Measurements from ENCODE around the gene CSAD.

The CSAD gene

GRCh38 chr12:53224897-53225634 lies 44.3 kb upstream of the CSAD start:
- no peak overlapping the region for H3K4me3 ChIP-seq (ENCODE audit: low read length)
- no peaks in the 10 kb centered on the region for H3K79me2 ChIP-seq (ENCODE audit: low read length)
- H3K27me3 ChIP-seq (ENCODE audit: low read depth, low read length), result no peaks in the 10 kb centered on the region
- peaks cover 6% of the 10 kb centered on the region for H3K4me1 ChIP-seq (ENCODE audit: low read length)
- no peak overlapping the region for H3K27ac ChIP-seq (ENCODE audit: low read length)
- no peaks in the 10 kb centered on the region for H4K20me1 ChIP-seq (ENCODE audit: insufficient read depth, low read length)
- no peak overlapping the region for H3K9ac ChIP-seq (ENCODE audit: low read length)
- H2AFZ ChIP-seq (ENCODE audit: low read depth, low read length), result no peak overlapping the region
- TF ChIP-seq CTCF (IDR thresholded peaks at IDR 0.05; ENCODE audit: low read depth, low read length) (no peak), EZH2phosphoT487 (IDR thresholded peaks at IDR 0.05; ENCODE audit: low read depth) (no peak)
- H3K4me2 ChIP-seq (ENCODE audit: low read length), result no peak overlapping the region
- H3K36me3 ChIP-seq (replicated peaks; ENCODE audit: low read depth, low read length), result no peaks in the 10 kb centered on the region
- no peaks in the 10 kb centered on the region for H3K9me3 ChIP-seq (ENCODE audit: insufficient read depth, low read length)

GRCh38 chr12:53224061-53224896 lies 43.6 kb upstream of the CSAD start:
- H3K27ac ChIP-seq (ENCODE audit: low read length), result no peak overlapping the region
- peaks cover 11% of the 10 kb centered on the region for H3K4me1 ChIP-seq (ENCODE audit: low read length)
- TF ChIP-seq CTCF (IDR thresholded peaks at IDR 0.05; ENCODE audit: low read depth, low read length) (no peak), EZH2phosphoT487 (IDR thresholded peaks at IDR 0.05; ENCODE audit: low read depth) (no peak)

DNA sequence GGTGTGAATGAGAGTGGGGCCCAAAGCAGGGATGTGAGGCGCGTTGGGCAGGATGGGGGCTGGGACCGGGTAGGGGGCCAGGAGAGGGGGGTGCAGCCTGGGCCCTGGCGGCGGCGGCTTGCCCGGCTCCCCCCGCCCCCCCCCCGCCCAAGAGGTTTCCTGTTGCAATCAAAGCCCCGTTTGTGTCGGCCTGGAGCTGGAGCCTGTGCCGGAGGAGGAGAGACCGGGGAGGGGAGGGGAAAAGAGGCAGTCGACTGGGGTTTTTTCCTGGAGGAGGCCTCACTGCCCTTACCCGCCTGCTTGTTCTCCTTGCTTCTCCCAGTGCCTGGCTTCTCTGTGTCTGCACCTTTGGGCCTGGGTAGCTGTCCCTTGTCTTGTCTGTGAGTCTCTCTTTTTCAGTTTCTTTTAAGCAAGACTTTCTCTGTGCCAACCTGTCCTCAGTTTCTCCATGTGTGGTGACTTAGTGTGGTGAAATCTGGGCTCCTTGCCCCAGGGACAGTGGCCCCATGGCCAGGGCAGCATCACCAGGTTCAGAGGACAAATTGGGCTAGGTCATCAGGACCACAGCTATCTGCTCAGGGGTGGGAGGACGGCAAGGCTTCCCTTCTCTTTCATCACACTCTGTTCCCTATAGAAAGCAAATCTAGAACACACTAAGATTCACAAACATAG lies 42.8 kb upstream of the CSAD start:
- H3K4me3 ChIP-seq (ENCODE audit: low read length), result no peak overlapping the region
- H3K4me2 ChIP-seq (ENCODE audit: low read length), result no peak overlapping the region
- H4K20me1 ChIP-seq (ENCODE audit: insufficient read depth, low read length), result no peaks in the 10 kb centered on the region
- no peak for TF ChIP-seq EZH2phosphoT487 (IDR thresholded peaks at IDR 0.05; ENCODE audit: low read depth)
- TF ChIP-seq CTCF (IDR thresholded peaks at IDR 0.05; ENCODE audit: low read depth, low read length), result no peak
- no peaks in the 10 kb centered on the region for H3K36me3 ChIP-seq (replicated peaks; ENCODE audit: low read depth, low read length)
- H3K9ac ChIP-seq (ENCODE audit: low read length), result no peak overlapping the region
- peaks cover 9% of the 10 kb centered on the region for H3K27me3 ChIP-seq (ENCODE audit: low read depth, low read length)
- no peak overlapping the region for H3K27ac ChIP-seq (ENCODE audit: low read length)
- H2AFZ ChIP-seq (ENCODE audit: low read depth, low read length), result no peak overlapping the region
- peaks cover 11% of the 10 kb centered on the region for H3K4me1 ChIP-seq (ENCODE audit: low read length)
- H3K79me2 ChIP-seq (ENCODE audit: low read length), result no peaks in the 10 kb centered on the region
- H3K9me3 ChIP-seq (ENCODE audit: insufficient read depth, low read length), result no peaks in the 10 kb centered on the region

More at GRCh38 chr12:53224061-53224896, 43.6 kb upstream of the CSAD start:
- H3K36me3 ChIP-seq (replicated peaks; ENCODE audit: low read depth, low read length), result no peaks in the 10 kb centered on the region
- H3K4me2 ChIP-seq (ENCODE audit: low read length), result no peak overlapping the region
- H3K27me3 ChIP-seq (ENCODE audit: low read depth, low read length), result peaks cover 7% of the 10 kb centered on the region
- no peak overlapping the region for H2AFZ ChIP-seq (ENCODE audit: low read depth, low read length)
- H3K9ac ChIP-seq (ENCODE audit: low read length), result no peak overlapping the region
- no peaks in the 10 kb centered on the region for H3K79me2 ChIP-seq (ENCODE audit: low read length)
- no peaks in the 10 kb centered on the region for H4K20me1 ChIP-seq (ENCODE audit: insufficient read depth, low read length)
- no peaks in the 10 kb centered on the region for H3K9me3 ChIP-seq (ENCODE audit: insufficient read depth, low read length)
- H3K4me3 ChIP-seq (ENCODE audit: low read length), result no peak overlapping the region

- Histone ChIP-seq H3K4me1 (ENCODE audit: low read length) (peaks cover 11% of the 10 kb centered on the region), H3K79me2 (ENCODE audit: low read length) (no peaks in the 10 kb centered on the region), H2AFZ (ENCODE audit: low read depth, low read length) (no peak overlapping the region), H3K27me3 (ENCODE audit: low read depth, low read length) (peaks cover 9% of the 10 kb centered on the region), H4K20me1 (ENCODE audit: insufficient read depth, low read length) (no peaks in the 10 kb centered on the region), H3K9ac (ENCODE audit: low read length) (no peak overlapping the region), H3K9me3 (ENCODE audit: insufficient read depth, low read length) (no peaks in the 10 kb centered on the region), H3K4me2 (ENCODE audit: low read length) (no peak overlapping the region), H3K27ac (ENCODE audit: low read length) (no peak overlapping the region), H3K4me3 (ENCODE audit: low read length) (no peak overlapping the region), H3K36me3 (replicated peaks; ENCODE audit: low read depth, low read length) (no peaks in the 10 kb centered on the region)
- TF ChIP-seq CTCF (IDR thresholded peaks at IDR 0.05; ENCODE audit: low read depth, low read length), result no peak
- TF ChIP-seq EZH2phosphoT487 (IDR thresholded peaks at IDR 0.05; ENCODE audit: low read depth), result no peak
Observed at GRCh38 chr12:53222806-53223261, 42.1 kb upstream of the CSAD start.

All from OCI-LY3 (cell line).